ENCODE data around the gene RPS6KA5. TPM values are rescaled to one million over a fixed set of nuclear protein-coding genes. Genes with fewer than 3 reads are reported as not detected.

The RPS6KA5 gene
- total RNA-seq, 1 experiment from 2014 or later, result 24.2 TPM

GRCh38 chr14:91080071-91080470 is 19.6 kb upstream of the RPS6KA5 start:
- no peaks in the 10 kb centered on the region for H3K79me2 ChIP-seq (ENCODE audit: insufficient read depth, low read length)
- RAD21 ChIA-PET (ENCODE audit: low non-redundant PET in 1 of 2, low total read pairs in 2 of 2, uncharacterized antibody in 2 of 2, unreplicated experiment in 2 of 2), result no interaction called here
- no peak overlapping the region for H3K27ac ChIP-seq (ENCODE audit: low read depth, low read length)
- no peak overlapping the region for H3K9ac ChIP-seq (ENCODE audit: low read length)
- intact Hi-C loops (cut with micrococcal nuclease), result no loop called here
- H3K4me1 ChIP-seq (ENCODE audit: control insufficient read depth in 1 of 2, insufficient read depth in 2 of 2, low read length in 2 of 2), result no peaks in the 10 kb centered on the region
- H3K27me3 ChIP-seq (ENCODE audit: insufficient read depth, low read length), result no peaks in the 10 kb centered on the region
- no peak overlapping the region for H3K4me2 ChIP-seq (ENCODE audit: low read length)
- no peak overlapping the region for H3K4me3 ChIP-seq (replicated peaks in 1 of 2; ENCODE audit: low read depth in 1 of 2, low read length in 2 of 2)
- ATAC-seq (no peak), DNase-seq (ENCODE audit: low read depth, low spot score) (no peak)
- POLR2A ChIA-PET, result no interaction called here
- TF ChIP-seq CTCF (IDR thresholded peaks at IDR 0.05 in 2 of 3, conservative IDR thresholded peaks at IDR 0.05 in 1 of 3; ENCODE audit: borderline replicate concordance in 1 of 3, insufficient read depth in 1 of 3, low read depth in 2 of 3, low read length in 2 of 3), result no peak
- TF ChIP-seq, protein P1, sequence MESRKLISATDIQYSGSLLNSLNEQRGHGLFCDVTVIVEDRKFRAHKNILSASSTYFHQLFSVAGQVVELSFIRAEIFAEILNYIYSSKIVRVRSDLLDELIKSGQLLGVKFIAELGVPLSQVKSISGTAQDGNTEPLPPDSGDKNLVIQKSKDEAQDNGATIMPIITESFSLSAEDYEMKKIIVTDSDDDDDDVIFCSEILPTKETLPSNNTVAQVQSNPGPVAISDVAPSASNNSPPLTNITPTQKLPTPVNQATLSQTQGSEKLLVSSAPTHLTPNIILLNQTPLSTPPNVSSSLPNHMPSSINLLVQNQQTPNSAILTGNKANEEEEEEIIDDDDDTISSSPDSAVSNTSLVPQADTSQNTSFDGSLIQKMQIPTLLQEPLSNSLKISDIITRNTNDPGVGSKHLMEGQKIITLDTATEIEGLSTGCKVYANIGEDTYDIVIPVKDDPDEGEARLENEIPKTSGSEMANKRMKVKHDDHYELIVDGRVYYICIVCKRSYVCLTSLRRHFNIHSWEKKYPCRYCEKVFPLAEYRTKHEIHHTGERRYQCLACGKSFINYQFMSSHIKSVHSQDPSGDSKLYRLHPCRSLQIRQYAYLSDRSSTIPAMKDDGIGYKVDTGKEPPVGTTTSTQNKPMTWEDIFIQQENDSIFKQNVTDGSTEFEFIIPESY (IDR thresholded peaks at IDR 0.05; ENCODE audit: extremely low read depth, insufficient replicate concordance, low read length), result no peak
- TF ChIP-seq, protein P2, sequence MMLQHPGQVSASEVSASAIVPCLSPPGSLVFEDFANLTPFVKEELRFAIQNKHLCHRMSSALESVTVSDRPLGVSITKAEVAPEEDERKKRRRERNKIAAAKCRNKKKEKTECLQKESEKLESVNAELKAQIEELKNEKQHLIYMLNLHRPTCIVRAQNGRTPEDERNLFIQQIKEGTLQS (IDR thresholded peaks at IDR 0.05), result no peak
- TF ChIP-seq ZFX (IDR thresholded peaks at IDR 0.05), result no peak
- no peak for TF ChIP-seq RAD21 (IDR thresholded peaks at IDR 0.05; ENCODE audit: low read depth)
- TF ChIP-seq EZH2 (IDR thresholded peaks at IDR 0.05), result no peak
- TF ChIP-seq TCF7L2 (IDR thresholded peaks at IDR 0.05; ENCODE audit: borderline replicate concordance, extremely low read depth, insufficient read depth, insufficient read length), result no peak
- TF ChIP-seq SP1 (IDR thresholded peaks at IDR 0.05; ENCODE audit: low read depth), result no peak
- no peak for TF ChIP-seq MAX (IDR thresholded peaks at IDR 0.05)
- no peak for TF ChIP-seq POLR2AphosphoS5 (IDR thresholded peaks at IDR 0.05; ENCODE audit: low read depth, low read length)
- TF ChIP-seq EZH2phosphoT487 (IDR thresholded peaks at IDR 0.05; ENCODE audit: borderline replicate concordance), result no peak
- no peak for TF ChIP-seq REST (IDR thresholded peaks at IDR 0.05; ENCODE audit: low read depth)
- CTCF ChIA-PET, result no interaction called here
- no peaks in the 10 kb centered on the region for H3K9me2 ChIP-seq (ENCODE audit: insufficient read depth)
- BruUV-seq (replicated peaks), result no TSS peak
- H4K20me1 ChIP-seq (ENCODE audit: insufficient read depth), result no peaks in the 10 kb centered on the region
- H3K9me3 ChIP-seq (ENCODE audit: control insufficient read depth in 1 of 2, insufficient read depth in 1 of 2, low read depth in 1 of 2, low read length in 2 of 2), result no peaks in the 10 kb centered on the region
- no peak overlapping the region for H2AFZ ChIP-seq (ENCODE audit: low read depth, low read length, poor library complexity, severe bottlenecking)
- H3K36me3 ChIP-seq (ENCODE audit: control insufficient read depth in 1 of 2, insufficient read depth in 2 of 2, low read length in 2 of 2), result no peaks in the 10 kb centered on the region

Data from HCT116 (cell line).